Loucy (cell line): ENCODE data around the gene ARHGAP25.

Source experiments
- H2AFZ ChIP-seq: fragments of 200-600 bp; sonication (generic); 2 replicates; pipeline ENCODE4 v1.6.0; 2016; ENCODE audit warnings: antibody characterized with exemption, mild to moderate bottlenecking, low read length, moderate library complexity
- H3F3A ChIP-seq: fragments of 200-600 bp; 2 replicates; pipeline ENCODE4 v1.6.0; 2016; ENCODE audit warnings: antibody characterized with exemption, low read depth, mild to moderate bottlenecking
- H3K27me3 ChIP-seq: fragments of 200-600 bp; sonication (generic); 2 replicates; pipeline ENCODE4 v1.6.1; 2014; ENCODE audit warnings: low read length, mild to moderate bottlenecking; ENCODE audit not compliant: insufficient read depth, poor library complexity, severe bottlenecking
- H3K36me3 ChIP-seq: fragments of 200-600 bp; sonication (generic); 2 replicates; pipeline ENCODE4 v1.6.1; 2016; ENCODE audit warnings: low read length; ENCODE audit not compliant: insufficient read depth
- H3K4me1 ChIP-seq: fragments of 200-600 bp; sonication (generic); 2 replicates; pipeline ENCODE4 v1.5.1; 2014; ENCODE audit warnings: low read length, mild to moderate bottlenecking; ENCODE audit not compliant: insufficient read depth, poor library complexity, severe bottlenecking
- H3K4me2 ChIP-seq: fragments of 200-600 bp; sonication (generic); 2 replicates; pipeline ENCODE4 v1.6.0; 2014; ENCODE audit warnings: antibody characterized with exemption, low read length, low read depth, mild to moderate bottlenecking; ENCODE audit not compliant: poor library complexity, severe bottlenecking
- H3K4me3 ChIP-seq: fragments of 200-600 bp; sonication (generic); 2 replicates; pipeline ENCODE4 v1.5.1; 2014; ENCODE audit warnings: low read length, mild to moderate bottlenecking, mixed read lengths; ENCODE audit not compliant: poor library complexity, severe bottlenecking
- H3K79me2 ChIP-seq: fragments of 200-600 bp; sonication (generic); 2 replicates; pipeline ENCODE4 v1.6.1; 2014; ENCODE audit warnings: low read length; ENCODE audit not compliant: insufficient read depth
- H3K9ac ChIP-seq: fragments of 200-600 bp; sonication (generic); 2 replicates; pipeline ENCODE4 v1.6.0; 2014; ENCODE audit warnings: mild to moderate bottlenecking, low read depth, low read length, moderate library complexity; ENCODE audit not compliant: poor library complexity, severe bottlenecking
- H3K9me2 ChIP-seq: fragments of 200-600 bp; sonication (generic); replicated peaks from 2 replicates; pipeline ENCODE4 v1.6.1; 2016; ENCODE audit warnings: low read depth, low read length, mixed read lengths
- H3K9me3 ChIP-seq: fragments of 200-600 bp; sonication (generic); 2 replicates; pipeline ENCODE4 v1.6.1; 2014; ENCODE audit warnings: mild to moderate bottlenecking, antibody characterized with exemption, low read length, low read depth; ENCODE audit not compliant: insufficient read depth
- H4K20me1 ChIP-seq: fragments of 200-600 bp; sonication (generic); 2 replicates; pipeline ENCODE4 v1.6.0; 2014; ENCODE audit warnings: antibody characterized with exemption, low read length, mild to moderate bottlenecking; ENCODE audit not compliant: insufficient read depth, poor library complexity, severe bottlenecking
- EZH2phosphoT487 ChIP-seq: fragments of 200-600 bp; IDR thresholded peaks from 2 replicates; pipeline ENCODE4 v1.6.1; 2018; ENCODE audit warnings: antibody characterized with exemption, mild to moderate bottlenecking, moderate library complexity, borderline replicate concordance
- TF ChIP-seq, protein P1 (sequence below): fragments of 200-600 bp; sonication (generic); conservative IDR thresholded peaks from 2 replicates; pipeline ENCODE4 v1.5.1; 2014; ENCODE audit warnings: mild to moderate bottlenecking, antibody characterized with exemption, low read length

The ARHGAP25 gene, protein sequence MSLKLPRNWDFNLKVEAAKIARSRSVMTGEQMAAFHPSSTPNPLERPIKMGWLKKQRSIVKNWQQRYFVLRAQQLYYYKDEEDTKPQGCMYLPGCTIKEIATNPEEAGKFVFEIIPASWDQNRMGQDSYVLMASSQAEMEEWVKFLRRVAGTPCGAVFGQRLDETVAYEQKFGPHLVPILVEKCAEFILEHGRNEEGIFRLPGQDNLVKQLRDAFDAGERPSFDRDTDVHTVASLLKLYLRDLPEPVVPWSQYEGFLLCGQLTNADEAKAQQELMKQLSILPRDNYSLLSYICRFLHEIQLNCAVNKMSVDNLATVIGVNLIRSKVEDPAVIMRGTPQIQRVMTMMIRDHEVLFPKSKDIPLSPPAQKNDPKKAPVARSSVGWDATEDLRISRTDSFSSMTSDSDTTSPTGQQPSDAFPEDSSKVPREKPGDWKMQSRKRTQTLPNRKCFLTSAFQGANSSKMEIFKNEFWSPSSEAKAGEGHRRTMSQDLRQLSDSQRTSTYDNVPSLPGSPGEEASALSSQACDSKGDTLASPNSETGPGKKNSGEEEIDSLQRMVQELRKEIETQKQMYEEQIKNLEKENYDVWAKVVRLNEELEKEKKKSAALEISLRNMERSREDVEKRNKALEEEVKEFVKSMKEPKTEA

DNA sequence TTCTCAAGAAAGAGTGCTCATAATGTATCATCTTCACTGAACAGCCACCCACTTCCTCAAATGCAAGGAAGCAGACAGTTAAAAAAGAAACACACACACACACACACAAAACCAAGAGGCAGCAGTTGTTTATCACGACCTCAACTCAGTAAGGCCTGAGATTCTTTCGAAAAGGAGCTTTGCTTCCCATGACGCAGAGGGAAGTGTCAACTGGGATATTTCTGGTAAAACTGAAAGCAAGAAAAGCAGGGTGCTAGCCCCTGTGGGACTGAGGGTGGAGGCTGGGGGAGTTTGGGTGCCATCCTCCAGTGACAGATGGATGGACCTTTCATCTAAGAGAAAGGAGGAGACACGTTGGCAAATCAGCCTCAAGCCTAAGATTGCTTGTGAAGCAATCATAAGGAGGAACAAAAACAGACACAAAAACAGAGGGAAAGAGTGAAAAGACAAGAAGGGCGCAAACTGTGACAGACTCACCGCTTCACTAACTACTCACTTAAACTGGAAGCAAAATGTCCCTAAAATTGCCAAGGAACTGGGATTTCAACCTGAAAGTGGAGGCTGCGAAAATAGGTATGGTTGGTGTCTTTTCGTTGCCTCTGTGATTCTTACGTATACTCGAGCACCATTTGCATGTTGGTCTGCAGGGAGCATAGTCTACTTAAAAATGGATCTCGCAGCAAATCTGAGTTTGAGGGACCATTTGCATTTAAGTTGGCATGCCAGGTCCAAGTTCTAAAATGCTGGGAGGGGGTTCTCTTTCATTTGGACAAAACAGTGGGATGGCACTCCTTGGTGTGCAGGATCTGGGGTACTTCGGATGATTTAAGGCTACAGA is at the start of gene ARHGAP25:
ARHGAP25 (plus strand) TSS at position 124 of the 838 bp plus-strand sequence; CDS start at position 513, 389 bp downstream.
- H2AFZ ChIP-seq: peak within 1 kb of the TSS; percentile 47; the same call in 1 of the 2 replicates

DNA sequence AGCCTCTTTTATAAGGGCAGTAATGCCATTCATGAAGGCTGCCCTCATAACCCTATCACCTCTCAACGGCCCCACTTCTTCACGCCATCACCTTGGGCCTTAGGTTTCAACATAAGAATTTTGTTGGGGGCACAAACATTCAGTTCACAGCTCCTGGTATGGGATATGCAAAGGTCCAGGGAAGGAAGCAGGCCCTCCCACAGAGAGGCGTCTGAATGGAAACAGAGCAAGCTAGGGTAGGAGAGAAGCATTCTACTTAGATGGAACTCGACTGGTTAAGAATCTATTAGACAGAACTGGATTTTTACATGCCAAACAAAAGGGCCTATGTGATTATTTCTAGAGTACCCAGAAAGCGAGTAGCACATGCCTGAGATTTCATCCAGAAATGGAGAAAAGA is 48.4 kb upstream of the ARHGAP25 start:
- Histone ChIP-seq H3K79me2 (no peaks in the 10 kb centered on the region), H3K27me3 (no peaks in the 10 kb centered on the region), H3K4me1 (peaks cover 10% of the 10 kb centered on the region), H2AFZ (no peak overlapping the region), H4K20me1 (no peaks in the 10 kb centered on the region), H3K9me3 (no peaks in the 10 kb centered on the region), H3K9ac (no peak overlapping the region), H3K4me3 (no peak overlapping the region), H3K9me2 (no peaks in the 10 kb centered on the region), H3F3A (no peaks in the 10 kb centered on the region), H3K4me2 (no peak overlapping the region), H3K36me3 (no peaks in the 10 kb centered on the region)
- TF ChIP-seq, protein P1, sequence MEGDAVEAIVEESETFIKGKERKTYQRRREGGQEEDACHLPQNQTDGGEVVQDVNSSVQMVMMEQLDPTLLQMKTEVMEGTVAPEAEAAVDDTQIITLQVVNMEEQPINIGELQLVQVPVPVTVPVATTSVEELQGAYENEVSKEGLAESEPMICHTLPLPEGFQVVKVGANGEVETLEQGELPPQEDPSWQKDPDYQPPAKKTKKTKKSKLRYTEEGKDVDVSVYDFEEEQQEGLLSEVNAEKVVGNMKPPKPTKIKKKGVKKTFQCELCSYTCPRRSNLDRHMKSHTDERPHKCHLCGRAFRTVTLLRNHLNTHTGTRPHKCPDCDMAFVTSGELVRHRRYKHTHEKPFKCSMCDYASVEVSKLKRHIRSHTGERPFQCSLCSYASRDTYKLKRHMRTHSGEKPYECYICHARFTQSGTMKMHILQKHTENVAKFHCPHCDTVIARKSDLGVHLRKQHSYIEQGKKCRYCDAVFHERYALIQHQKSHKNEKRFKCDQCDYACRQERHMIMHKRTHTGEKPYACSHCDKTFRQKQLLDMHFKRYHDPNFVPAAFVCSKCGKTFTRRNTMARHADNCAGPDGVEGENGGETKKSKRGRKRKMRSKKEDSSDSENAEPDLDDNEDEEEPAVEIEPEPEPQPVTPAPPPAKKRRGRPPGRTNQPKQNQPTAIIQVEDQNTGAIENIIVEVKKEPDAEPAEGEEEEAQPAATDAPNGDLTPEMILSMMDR: no peak
- no peak for TF ChIP-seq EZH2phosphoT487

More for the DNA sequence above, at the start of gene ARHGAP25:
- H3K79me2 ChIP-seq: peaks cover 52% of the 10 kb centered on the region
- peaks cover 67% of the 10 kb centered on the region for H3K4me1 ChIP-seq
- TF ChIP-seq, protein P1: no peak
- no peak for TF ChIP-seq EZH2phosphoT487
- no peaks in the 10 kb centered on the region for H3F3A ChIP-seq
- H4K20me1 ChIP-seq: no peaks in the 10 kb centered on the region
- no peaks in the 10 kb centered on the region for H3K9me3 ChIP-seq
- peak within 1 kb of the TSS; percentile 76 for H3K4me3 ChIP-seq
- H3K4me2 ChIP-seq: peak within 1 kb of the TSS; percentile 92
- no peaks in the 10 kb centered on the region for H3K36me3 ChIP-seq
- peak within 1 kb of the TSS; percentile 84 for H3K9ac ChIP-seq
- H3K9me2 ChIP-seq: no peaks in the 10 kb centered on the region
- H3K27me3 ChIP-seq: no peaks in the 10 kb centered on the region

DNA sequence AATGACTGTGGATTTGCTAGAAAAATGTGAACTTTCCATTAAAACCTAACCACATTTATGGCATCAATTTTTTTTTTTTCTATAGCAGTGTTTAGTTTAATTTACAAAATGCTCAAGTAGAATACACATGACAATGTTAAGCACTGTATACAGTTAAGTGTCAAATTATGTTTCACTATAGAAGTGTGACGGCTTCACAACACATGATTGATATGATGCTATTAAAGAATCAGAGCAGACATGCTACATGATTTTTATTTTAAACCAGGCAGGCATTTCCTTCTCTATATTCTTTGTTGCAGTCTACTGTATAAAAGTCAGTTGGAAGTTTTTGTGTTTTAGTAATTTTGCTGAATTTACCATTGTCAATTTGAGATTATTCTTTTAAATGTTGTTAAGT is 47.6 kb upstream of the ARHGAP25 start:
- Histone ChIP-seq H3K9me3 (no peaks in the 10 kb centered on the region), H3K9ac (no peak overlapping the region), H3F3A (no peaks in the 10 kb centered on the region), H3K4me2 (no peak overlapping the region), H2AFZ (no peak overlapping the region), H3K4me1 (peaks cover 10% of the 10 kb centered on the region), H3K9me2 (no peaks in the 10 kb centered on the region), H3K36me3 (no peaks in the 10 kb centered on the region), H4K20me1 (no peaks in the 10 kb centered on the region), H3K27me3 (no peaks in the 10 kb centered on the region), H3K79me2 (no peaks in the 10 kb centered on the region), H3K4me3 (no peak overlapping the region)
- TF ChIP-seq, protein P1: no peak
- TF ChIP-seq EZH2phosphoT487: no peak
